Measurements from ENCODE around the gene CELA3B.
"Not testable (repeated sequence)": the region's sequence is repeated elsewhere in the genome, so short reads cannot be mapped to it uniquely, and the experiment has no call there.

The CELA3B gene

GRCh38 chr1:21975296-21975695 is 1.5 kb upstream of the CELA3B start:
- H3K4me3 ChIP-seq (ENCODE audit: control insufficient read depth, low read depth, low read length); DNase-seq (ENCODE audit: low read depth): not testable (repeated sequence)

- not testable (repeated sequence) for DNase-seq (ENCODE audit: low read depth)
These were observed 1.4 kb downstream of the CELA3B start for GRCh38 chr1:21978209-21978608.

GRCh38 chr1:21980515-21981220 is 3.8 kb downstream of the CELA3B start:
- H3K4me3 ChIP-seq (ENCODE audit: control insufficient read depth, low read depth, low read length); DNase-seq (ENCODE audit: low read depth): not testable (repeated sequence)

More at GRCh38 chr1:21978209-21978608, 1.4 kb downstream of the CELA3B start:
- H3K4me3 ChIP-seq (ENCODE audit: control insufficient read depth, low read depth, low read length), result not testable (repeated sequence)

GRCh38 chr1:21981253-21981652 is 4.4 kb downstream of the CELA3B start:
- not testable (repeated sequence) for DNase-seq (ENCODE audit: low read depth); H3K4me3 ChIP-seq (ENCODE audit: control insufficient read depth, low read depth, low read length)

- not testable (repeated sequence) for DNase-seq (ENCODE audit: low read depth); H3K4me3 ChIP-seq (ENCODE audit: control insufficient read depth, low read depth, low read length)
These were observed 5.3 kb downstream of the CELA3B start for GRCh38 chr1:21982122-21982521.

- DNase-seq (ENCODE audit: low read depth); H3K4me3 ChIP-seq (ENCODE audit: control insufficient read depth, low read depth, low read length): not testable (repeated sequence)
These were observed 6.7 kb downstream of the CELA3B start for GRCh38 chr1:21983539-21983938.

- H3K4me3 ChIP-seq (ENCODE audit: control insufficient read depth, low read depth, low read length); DNase-seq (ENCODE audit: low read depth): not testable (repeated sequence)
These were observed 9.1 kb downstream of the CELA3B start for GRCh38 chr1:21985893-21986292.

GRCh38 chr1:21986386-21986785 is 9.6 kb downstream of the CELA3B start:
- not testable (repeated sequence) for H3K4me3 ChIP-seq (ENCODE audit: control insufficient read depth, low read depth, low read length); DNase-seq (ENCODE audit: low read depth)

GRCh38 chr1:21989672-21990393 is 13.0 kb downstream of the CELA3B start:
- not testable (repeated sequence) for H3K4me3 ChIP-seq (ENCODE audit: control insufficient read depth, low read depth, low read length); DNase-seq (ENCODE audit: low read depth)

GRCh38 chr1:21992186-21992585 is 15.4 kb downstream of the CELA3B start:
- not testable (repeated sequence) for DNase-seq (ENCODE audit: low read depth); H3K4me3 ChIP-seq (ENCODE audit: control insufficient read depth, low read depth, low read length)

- H3K4me3 ChIP-seq (ENCODE audit: control insufficient read depth, low read depth, low read length); DNase-seq (ENCODE audit: low read depth): not testable (repeated sequence)
These were observed 17.9 kb downstream of the CELA3B start for GRCh38 chr1:21994716-21995115.

GRCh38 chr1:21996663-21996970 is 19.8 kb downstream of the CELA3B start:
- not testable (repeated sequence) for DNase-seq (ENCODE audit: low read depth); H3K4me3 ChIP-seq (ENCODE audit: control insufficient read depth, low read depth, low read length)

GRCh38 chr1:21997891-21998623 is 21.2 kb downstream of the CELA3B start:
- H3K4me3 ChIP-seq (ENCODE audit: control insufficient read depth, low read depth, low read length); DNase-seq (ENCODE audit: low read depth): not testable (repeated sequence)

GRCh38 chr1:21998624-21999294 is 21.9 kb downstream of the CELA3B start:
- not testable (repeated sequence) for DNase-seq (ENCODE audit: low read depth); H3K4me3 ChIP-seq (ENCODE audit: control insufficient read depth, low read depth, low read length)

GRCh38 chr1:21999645-22000044 is 22.8 kb downstream of the CELA3B start:
- H3K4me3 ChIP-seq (ENCODE audit: control insufficient read depth, low read depth, low read length); DNase-seq (ENCODE audit: low read depth): not testable (repeated sequence)
